K562 (cell line): ENCODE results near the gene SLC26A6. TPM values are rescaled to one million over a fixed set of nuclear protein-coding genes. Genes with fewer than 3 reads are reported as not detected.

Experiments used
- ATAC-seq: fragments of 200-7000 bp; cut with Tn5 transposase; 3 replicates; pipeline ENCODE4 v1.9.1; 2020; ENCODE audit warnings: moderate library complexity
- BruUV-seq: library from RNA; stranded (reverse); fragments of 400-500 nt; replicated peaks from 2 replicates; lab custom pipeline; 2021; lab: Mats Ljungman, UMichigan
- CTCF ChIA-PET: fragments of 300-600 bp; formaldehyde crosslinking; extraction: SDS; loops from one replicate; lab custom pipeline; 2021; ENCODE audit warnings: low intra/inter-chr PET ratio; lab: Yijun Ruan, JAX
- POLR2A ChIA-PET: fragments of 300-600, 350-650 bp; sonication (Branson Sonifier 250); formaldehyde crosslinking; extraction: SDS; loops from one replicate; lab custom pipeline; 2021; ENCODE audit warnings: antibody characterized with exemption, inconsistent platforms; lab: Yijun Ruan, JAX
- DNase-seq, 4 experiments: peaks; one replicate each; pipeline versions ENCODE4 v3.0.0 to v3.0.0-alpha.2; 2011 to 2018; ENCODE audit warnings: low spot score in 3 of 4, mixed read lengths in 3 of 4; ENCODE audit errors: extremely low read depth in 1 of 4
- FAIRE-seq: peaks from 2 replicates; lab custom pipeline; 2011; peaks lifted over from hg19 to GRCh38; lab: Jason Lieb, UNC
- H2AFZ ChIP-seq: 2 replicates; pipeline ENCODE4 v1.6.0; 2011; ENCODE audit warnings: low read depth, low read length, control low read depth, inconsistent platforms
- H3K27ac ChIP-seq: fragments of 200-600 bp; 3 replicates; pipeline ENCODE4 v1.8.0; 2011; ENCODE audit warnings: low read depth, mild to moderate bottlenecking, control low read depth, inconsistent platforms, low read length, moderate library complexity, mixed read lengths; ENCODE audit errors: extremely low read depth
- H3K27me3 ChIP-seq, 2 experiments: fragments of 300-600 bp in 1 of 2; 2 replicates in 1 of 2; 3 replicates in 1 of 2; pipeline versions ENCODE4 v1.6.0 to v1.8.0; 2011; ENCODE audit warnings: inconsistent platforms in 2 of 2, low read length in 2 of 2, mild to moderate bottlenecking in 1 of 2, mixed read lengths in 1 of 2, moderate library complexity in 1 of 2; ENCODE audit not compliant: control insufficient read depth in 2 of 2, insufficient read depth in 2 of 2
- H3K36me3 ChIP-seq: fragments of 300-600 bp; 3 replicates; pipeline ENCODE4 v1.8.0; 2011; ENCODE audit warnings: mild to moderate bottlenecking, low read length, inconsistent platforms; ENCODE audit not compliant: control insufficient read depth, insufficient read depth
- H3K4me1 ChIP-seq, 2 experiments: fragments of 200-600 bp in 1 of 2; replicated peaks in 1 of 2; 2 replicates in 1 of 2; 3 replicates in 1 of 2; pipeline versions ENCODE4 v1.5.1 to v1.8.0; 2011; ENCODE audit warnings: inconsistent platforms in 2 of 2, low read length in 2 of 2, mild to moderate bottlenecking in 1 of 2, mixed read lengths in 1 of 2, moderate library complexity in 1 of 2; ENCODE audit not compliant: control insufficient read depth in 2 of 2, insufficient read depth in 2 of 2
- H3K4me2 ChIP-seq: 2 replicates; pipeline ENCODE4 v1.6.1; 2011; ENCODE audit warnings: low read length, control low read depth, inconsistent platforms, mixed read lengths; ENCODE audit not compliant: insufficient read depth
- H3K4me3 ChIP-seq: fragments of 200-600 bp; sonication (generic), shearing (Covaris generic); 2 replicates; pipeline ENCODE4 v1.5.1; 2016; ENCODE audit warnings: control low read depth, inconsistent platforms
- H3K79me2 ChIP-seq: fragments of 200-600 bp; 3 replicates; pipeline ENCODE4 v1.8.0; 2011; ENCODE audit warnings: low read length, inconsistent platforms; ENCODE audit not compliant: control insufficient read depth, insufficient read depth
- H3K9ac ChIP-seq, 2 experiments: 2 replicates each; pipeline versions ENCODE4 v1.6.0 to v1.6.1; 2011; ENCODE audit warnings: low read depth in 2 of 2, low read length in 2 of 2, control low read depth in 1 of 2, inconsistent platforms in 1 of 2, mild to moderate bottlenecking in 1 of 2, mixed read lengths in 1 of 2; ENCODE audit not compliant: insufficient read depth in 1 of 2
- H3K9me1 ChIP-seq: one replicate; pipeline ENCODE4 v1.6.0; 2011; ENCODE audit warnings: inconsistent platforms, mild to moderate bottlenecking, low read length, moderate library complexity; ENCODE audit not compliant: control insufficient read depth, insufficient read depth
- H3K9me3 ChIP-seq: replicated peaks from 2 replicates; pipeline ENCODE4 v1.5.1; 2011; ENCODE audit warnings: low read depth, low read length, inconsistent platforms; ENCODE audit not compliant: control insufficient read depth, insufficient read depth
- H4K20me1 ChIP-seq: replicated peaks from 2 replicates; pipeline ENCODE4 v1.6.1; 2011; ENCODE audit warnings: low read length, inconsistent platforms, mixed read lengths; ENCODE audit not compliant: control insufficient read depth, insufficient read depth
- ARNT ChIP-seq, 2 experiments: fragments of 450-650 bp; IDR thresholded peaks; 2 replicates each; pipeline ENCODE4 v1.6.1; 2016; ENCODE audit warnings: mild to moderate bottlenecking in 1 of 2
- BRCA1 ChIP-seq, 2 experiments: fragments of 450-650 bp in 1 of 2; sonication (generic) in 1 of 2; formaldehyde crosslinking in 1 of 2; IDR thresholded peaks; 2 replicates each; pipeline versions ENCODE4 v1.5.0 to v1.6.1; 2017 to 2020; ENCODE audit warnings: mild to moderate bottlenecking in 1 of 2, missing genetic modification reagents in 1 of 2
- GATAD2B ChIP-seq: fragments of 450-650 bp; IDR thresholded peaks from 2 replicates; pipeline ENCODE4 v1.6.1; 2017; ENCODE audit warnings: mild to moderate bottlenecking, borderline replicate concordance
- HNRNPH1 ChIP-seq: fragments of 200-400 bp; formaldehyde crosslinking; optimal IDR thresholded peaks from 2 replicates; pipeline ENCODE3; 2017; ENCODE audit warnings: low read depth, mild to moderate bottlenecking, low read length, moderate library complexity
- MEF2A ChIP-seq: IDR thresholded peaks from 2 replicates; pipeline ENCODE4 v1.6.1; 2011; ENCODE audit warnings: low read depth, mild to moderate bottlenecking, low read length, moderate library complexity; ENCODE audit not compliant: control insufficient read depth
- NCOA1 ChIP-seq: fragments of 450-650 bp; IDR thresholded peaks from 2 replicates; pipeline ENCODE4 v1.6.1; 2016; ENCODE audit warnings: low read depth
- PYGO2 ChIP-seq: fragments of 450-650 bp; IDR thresholded peaks from 2 replicates; pipeline ENCODE4 v1.6.1; 2016; ENCODE audit warnings: mild to moderate bottlenecking, missing genetic modification characterization, moderate library complexity, missing compliant biosample characterization
- SMARCA5 ChIP-seq: fragments of 450-650 bp; IDR thresholded peaks from 2 replicates; pipeline ENCODE4 v1.6.1; 2016
- TSC22D4 ChIP-seq: fragments of 450-650 bp; IDR thresholded peaks from 2 replicates; pipeline ENCODE4 v1.6.1; 2016; ENCODE audit warnings: missing genetic modification characterization, missing biosample characterization, control low read depth
- ZNF668 ChIP-seq: fragments of 250-450 bp; sonication (Bioruptor Pico); IDR thresholded peaks from 2 replicates; pipeline ENCODE4 v1.8.0; 2022; ENCODE audit warnings: mild to moderate bottlenecking, inconsistent platforms
- ZNF707 ChIP-seq: fragments of 250-450 bp; sonication (Bioruptor Pico); conservative IDR thresholded peaks from 2 replicates; pipeline ENCODE4 v1.8.0; 2022; ENCODE audit warnings: inconsistent platforms, mild to moderate bottlenecking, moderate library complexity
- WGBS: fragments of 100-300 bp; shearing (Covaris generic); methylation state at CpG from one replicate; pipeline ENCODE4 v1.1.6; 2016; ENCODE audit warnings: low coverage, mixed read lengths; ENCODE audit not compliant: insufficient coverage; ENCODE audit errors: missing lambda C conversion rate; 5-methylcytosine and 5-hydroxymethylcytosine counted together
- in situ Hi-C: fragments of 300-500 bp; cut with MboI; formaldehyde crosslinking; loops from 4 replicates; pipeline ENCODE4 v1.15.0; 2018; ENCODE audit warnings: inconsistent platforms, mixed read lengths
- intact Hi-C: fragments of 100-400 bp; cut with micrococcal nuclease; formaldehyde crosslinking; loops from 2 replicates; pipeline ENCODE4 v1.14.2; 2022
- polyA plus RNA-seq, 8 experiments: library from polyadenylated mRNA; depleted of rRNA in 4 of 8; stranded (reverse) in 5 of 8; unstranded in 3 of 8; fragments of >200 nt; fragmentation: Nextera tagmentation in 2 of 8; fragmentation: Illumina TruSeq in 1 of 8; extraction: Ambion mirVana in 2 of 8; extraction: Trizol in 1 of 8; gene quantifications; 2 replicates each; pipeline versions ENCODE4 v1.2.1 to v1.2.3, GENCODE V29; 2011 to 2014; ENCODE audit warnings: inconsistent platforms in 1 of 8, missing spikeins in 1 of 8
- total RNA-seq, 7 experiments: library from RNA; depleted of rRNA in 6 of 7; stranded (reverse); fragments of >200 nt in 6 of 7; fragmentation: Illumina TruSeq in 2 of 7; extraction: Trizol in 2 of 7; gene quantifications; 2 replicates each; pipeline versions ENCODE4 v1.2.1 to v1.2.3, GENCODE V29; 2011 to 2021; ENCODE audit warnings: low replicate concordance in 1 of 7
- TF ChIP-seq, protein P1 (sequence below): fragments of 450-650 bp; IDR thresholded peaks from one replicate; pipeline ENCODE4 v1.6.1; 2018; ENCODE audit warnings: mild to moderate bottlenecking, moderate library complexity; ENCODE audit not compliant: partially characterized antibody
- TF ChIP-seq, protein P2 (sequence below): fragments of 450-650 bp; IDR thresholded peaks from 2 replicates; pipeline ENCODE4 v1.6.1; 2017; ENCODE audit warnings: antibody characterized with exemption, mild to moderate bottlenecking
- TF ChIP-seq, protein P3 (sequence below): sonication (generic); formaldehyde crosslinking; IDR thresholded peaks from 2 replicates; pipeline ENCODE4 v1.8.0; 2022; ENCODE audit warnings: missing genetic modification reagents, mild to moderate bottlenecking, borderline replicate concordance
- TF ChIP-seq, protein P4 (sequence below): IDR thresholded peaks from 2 replicates; pipeline ENCODE4 v1.6.1; 2011; ENCODE audit not compliant: insufficient read length; ENCODE audit errors: extremely low read depth

Gene SLC26A6
- total and polyA plus RNA-seq, 9 of the 15 experiments (the other 6 are each of a cell fraction or from before 2014, with no cell fraction given), result 2.1 to 27.2 (median 14.8) TPM

DNA sequence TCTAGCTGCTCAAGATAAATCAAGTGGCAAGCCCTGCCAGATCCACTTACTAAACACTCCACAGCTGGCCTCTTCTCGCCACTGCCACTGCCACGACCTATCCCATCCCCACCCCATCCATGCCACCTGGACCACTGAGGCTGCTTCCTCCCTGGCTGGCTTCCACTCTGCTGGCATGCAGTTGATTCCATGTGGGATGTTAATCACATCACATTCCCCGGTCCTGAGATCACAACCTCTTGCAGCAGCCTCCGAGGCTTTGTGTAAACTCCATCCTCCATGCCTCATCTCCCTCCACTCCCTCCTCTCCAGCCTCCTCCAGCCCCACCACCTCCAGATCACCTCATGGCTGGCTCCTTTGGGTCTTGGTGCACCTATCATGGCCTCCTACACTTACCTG, 42.8 kb upstream of the SLC26A6 start:
- Histone ChIP-seq H3K27ac (no peak overlapping the region), H3K9me3 (no peaks in the 10 kb centered on the region), H3K9ac (no peak overlapping the region), H2AFZ (no peak overlapping the region), H4K20me1 (no peaks in the 10 kb centered on the region), H3K4me3 (no peak overlapping the region), H3K79me2 (peaks cover 2% of the 10 kb centered on the region; the same call in 1 of the 3 replicates), H3K36me3 (peaks cover 52% of the 10 kb centered on the region; the same call in 2 of the 3 replicates), H3K27me3 (no peaks in the 10 kb centered on the region), H3K4me1 (peaks cover 0 to 4% of the 10 kb centered on the region in 2 experiments; a peak in 2 of 5 replicates), H3K9me1 (no peaks in the 10 kb centered on the region), H3K4me2 (no peak overlapping the region)
- in situ Hi-C loops, result no loop called here
- WGBS, result 78% methylated on average over 2 of the region's 4 CpGs
- DNase-seq, result no peak
- intact Hi-C loops, result no loop called here
- ChIA-PET CTCF (interaction anchor here (0.6 kb wide), 1 partner anchor 490 kb away, joined by 3 read pairs; the partner anchor contains the start of gene CDC25A), POLR2A (no interaction called here)
- BruUV-seq, result no TSS peak
- no peak for ATAC-seq
- FAIRE-seq, result no peak
- TF ChIP-seq, protein P1, sequence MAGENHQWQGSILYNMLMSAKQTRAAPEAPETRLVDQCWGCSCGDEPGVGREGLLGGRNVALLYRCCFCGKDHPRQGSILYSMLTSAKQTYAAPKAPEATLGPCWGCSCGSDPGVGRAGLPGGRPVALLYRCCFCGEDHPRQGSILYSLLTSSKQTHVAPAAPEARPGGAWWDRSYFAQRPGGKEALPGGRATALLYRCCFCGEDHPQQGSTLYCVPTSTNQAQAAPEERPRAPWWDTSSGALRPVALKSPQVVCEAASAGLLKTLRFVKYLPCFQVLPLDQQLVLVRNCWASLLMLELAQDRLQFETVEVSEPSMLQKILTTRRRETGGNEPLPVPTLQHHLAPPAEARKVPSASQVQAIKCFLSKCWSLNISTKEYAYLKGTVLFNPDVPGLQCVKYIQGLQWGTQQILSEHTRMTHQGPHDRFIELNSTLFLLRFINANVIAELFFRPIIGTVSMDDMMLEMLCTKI, result no peak
- TF ChIP-seq ZNF668 (CRISPR knock-in tag) (no peak), ARNT (IDR thresholded peaks at IDR 0.05) (no peak), NCOA1 (no peak), SMARCA5 (no peak), PYGO2 (tag) (no peak), GATAD2B (no peak), BRCA1 (IDR thresholded peaks at IDR 0.05) (no peak), BRCA1 (CRISPR knock-in tag; IDR thresholded peaks at IDR 0.05) (no peak), HNRNPH1 (no peak), ZNF707 (no peak), MEF2A (no peak), TSC22D4 (tag) (no peak)
- TF ChIP-seq, protein P2, sequence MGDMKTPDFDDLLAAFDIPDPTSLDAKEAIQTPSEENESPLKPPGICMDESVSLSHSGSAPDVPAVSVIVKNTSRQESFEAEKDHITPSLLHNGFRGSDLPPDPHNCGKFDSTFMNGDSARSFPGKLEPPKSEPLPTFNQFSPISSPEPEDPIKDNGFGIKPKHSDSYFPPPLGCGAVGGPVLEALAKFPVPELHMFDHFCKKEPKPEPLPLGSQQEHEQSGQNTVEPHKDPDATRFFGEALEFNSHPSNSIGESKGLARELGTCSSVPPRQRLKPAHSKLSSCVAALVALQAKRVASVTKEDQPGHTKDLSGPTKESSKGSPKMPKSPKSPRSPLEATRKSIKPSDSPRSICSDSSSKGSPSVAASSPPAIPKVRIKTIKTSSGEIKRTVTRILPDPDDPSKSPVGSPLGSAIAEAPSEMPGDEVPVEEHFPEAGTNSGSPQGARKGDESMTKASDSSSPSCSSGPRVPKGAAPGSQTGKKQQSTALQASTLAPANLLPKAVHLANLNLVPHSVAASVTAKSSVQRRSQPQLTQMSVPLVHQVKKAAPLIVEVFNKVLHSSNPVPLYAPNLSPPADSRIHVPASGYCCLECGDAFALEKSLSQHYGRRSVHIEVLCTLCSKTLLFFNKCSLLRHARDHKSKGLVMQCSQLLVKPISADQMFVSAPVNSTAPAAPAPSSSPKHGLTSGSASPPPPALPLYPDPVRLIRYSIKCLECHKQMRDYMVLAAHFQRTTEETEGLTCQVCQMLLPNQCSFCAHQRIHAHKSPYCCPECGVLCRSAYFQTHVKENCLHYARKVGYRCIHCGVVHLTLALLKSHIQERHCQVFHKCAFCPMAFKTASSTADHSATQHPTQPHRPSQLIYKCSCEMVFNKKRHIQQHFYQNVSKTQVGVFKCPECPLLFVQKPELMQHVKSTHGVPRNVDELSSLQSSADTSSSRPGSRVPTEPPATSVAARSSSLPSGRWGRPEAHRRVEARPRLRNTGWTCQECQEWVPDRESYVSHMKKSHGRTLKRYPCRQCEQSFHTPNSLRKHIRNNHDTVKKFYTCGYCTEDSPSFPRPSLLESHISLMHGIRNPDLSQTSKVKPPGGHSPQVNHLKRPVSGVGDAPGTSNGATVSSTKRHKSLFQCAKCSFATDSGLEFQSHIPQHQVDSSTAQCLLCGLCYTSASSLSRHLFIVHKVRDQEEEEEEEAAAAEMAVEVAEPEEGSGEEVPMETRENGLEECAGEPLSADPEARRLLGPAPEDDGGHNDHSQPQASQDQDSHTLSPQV, result no peak
- TF ChIP-seq, protein P3, sequence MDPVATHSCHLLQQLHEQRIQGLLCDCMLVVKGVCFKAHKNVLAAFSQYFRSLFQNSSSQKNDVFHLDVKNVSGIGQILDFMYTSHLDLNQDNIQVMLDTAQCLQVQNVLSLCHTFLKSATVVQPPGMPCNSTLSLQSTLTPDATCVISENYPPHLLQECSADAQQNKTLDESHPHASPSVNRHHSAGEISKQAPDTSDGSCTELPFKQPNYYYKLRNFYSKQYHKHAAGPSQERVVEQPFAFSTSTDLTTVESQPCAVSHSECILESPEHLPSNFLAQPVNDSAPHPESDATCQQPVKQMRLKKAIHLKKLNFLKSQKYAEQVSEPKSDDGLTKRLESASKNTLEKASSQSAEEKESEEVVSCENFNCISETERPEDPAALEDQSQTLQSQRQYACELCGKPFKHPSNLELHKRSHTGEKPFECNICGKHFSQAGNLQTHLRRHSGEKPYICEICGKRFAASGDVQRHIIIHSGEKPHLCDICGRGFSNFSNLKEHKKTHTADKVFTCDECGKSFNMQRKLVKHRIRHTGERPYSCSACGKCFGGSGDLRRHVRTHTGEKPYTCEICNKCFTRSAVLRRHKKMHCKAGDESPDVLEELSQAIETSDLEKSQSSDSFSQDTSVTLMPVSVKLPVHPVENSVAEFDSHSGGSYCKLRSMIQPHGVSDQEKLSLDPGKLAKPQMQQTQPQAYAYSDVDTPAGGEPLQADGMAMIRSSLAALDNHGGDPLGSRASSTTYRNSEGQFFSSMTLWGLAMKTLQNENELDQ (CRISPR knock-in tag), result no peak
- TF ChIP-seq, protein P4, sequence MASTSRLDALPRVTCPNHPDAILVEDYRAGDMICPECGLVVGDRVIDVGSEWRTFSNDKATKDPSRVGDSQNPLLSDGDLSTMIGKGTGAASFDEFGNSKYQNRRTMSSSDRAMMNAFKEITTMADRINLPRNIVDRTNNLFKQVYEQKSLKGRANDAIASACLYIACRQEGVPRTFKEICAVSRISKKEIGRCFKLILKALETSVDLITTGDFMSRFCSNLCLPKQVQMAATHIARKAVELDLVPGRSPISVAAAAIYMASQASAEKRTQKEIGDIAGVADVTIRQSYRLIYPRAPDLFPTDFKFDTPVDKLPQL, result no peak
